Stimulated activated CD8-positive, alpha-beta memory T cell treated with anti-CD3 and anti-CD28 coated beads, Interleukin-7, amount 100 ng/mL, for 24 hours (primary cell): Measurements from ENCODE around the gene PRCD.

ENCODE experiments used
- DNase-seq: peaks from one replicate; pipeline ENCODE4 v3.0.0-alpha.2; 2020; ENCODE audit warnings: low read depth

PRCD gene

DNA sequence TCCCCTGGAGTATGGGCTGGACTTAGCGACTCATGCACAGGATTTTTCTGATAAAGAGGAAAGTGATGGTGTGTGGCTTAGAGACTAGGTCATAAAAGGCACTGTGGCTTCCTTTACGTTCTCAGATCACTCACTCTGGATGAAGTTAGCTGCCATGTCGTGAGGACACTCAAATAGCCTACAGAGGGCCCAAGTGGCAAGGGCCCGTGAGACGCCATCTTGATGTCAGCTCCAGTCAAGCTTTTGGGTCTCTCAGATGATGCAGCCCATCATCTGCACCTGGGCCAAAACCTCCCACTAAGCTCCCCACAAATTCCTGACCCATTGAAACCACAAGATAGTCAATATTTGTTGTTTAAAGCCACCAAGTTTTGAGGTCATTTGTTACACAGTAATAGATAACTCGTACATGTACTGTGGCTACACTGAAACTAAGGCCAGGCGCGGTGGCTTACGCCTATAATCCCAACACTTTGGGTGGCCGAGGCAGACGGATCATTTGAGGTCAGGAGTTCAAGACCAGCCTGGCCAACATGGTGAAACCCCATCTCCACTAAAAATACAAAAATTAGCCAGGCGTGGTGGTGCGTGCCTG lies 31.1 kb downstream of the PRCD start:
- no peak for DNase-seq

DNA sequence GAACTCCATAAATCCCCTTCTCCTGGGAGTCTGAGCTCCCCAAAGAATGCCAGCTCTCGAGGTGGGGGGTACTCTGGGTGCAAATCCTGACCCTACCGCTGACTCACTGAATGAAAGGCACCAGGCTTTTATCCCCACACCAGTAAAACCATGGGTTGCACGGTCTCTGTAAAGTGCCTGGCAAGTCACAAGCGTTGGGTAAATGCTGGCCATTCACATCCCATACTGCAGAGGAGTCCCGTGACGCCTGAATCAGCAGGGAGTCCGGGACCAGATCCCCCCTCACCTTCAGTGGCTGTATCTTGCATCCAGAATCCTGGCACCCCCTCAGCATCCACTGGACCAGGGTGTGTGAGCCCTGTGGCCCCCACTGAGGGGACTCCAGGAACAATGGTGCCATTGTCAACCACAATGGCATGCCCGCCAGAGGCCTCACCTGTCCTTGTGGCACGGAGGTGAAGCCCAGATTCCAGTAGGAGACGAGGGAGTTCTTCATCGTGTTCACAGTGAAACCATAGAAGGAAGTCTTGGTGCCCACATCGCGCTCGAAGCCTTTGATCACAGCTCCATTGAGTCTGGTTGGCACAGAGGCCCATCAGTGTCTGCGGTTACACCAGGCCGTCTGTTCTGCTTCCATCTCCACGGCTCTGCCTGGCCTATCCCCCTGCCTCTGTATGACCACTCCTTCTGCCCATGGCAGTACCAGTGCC lies 32.5 kb downstream of the PRCD start:
- no peak for DNase-seq

DNA sequence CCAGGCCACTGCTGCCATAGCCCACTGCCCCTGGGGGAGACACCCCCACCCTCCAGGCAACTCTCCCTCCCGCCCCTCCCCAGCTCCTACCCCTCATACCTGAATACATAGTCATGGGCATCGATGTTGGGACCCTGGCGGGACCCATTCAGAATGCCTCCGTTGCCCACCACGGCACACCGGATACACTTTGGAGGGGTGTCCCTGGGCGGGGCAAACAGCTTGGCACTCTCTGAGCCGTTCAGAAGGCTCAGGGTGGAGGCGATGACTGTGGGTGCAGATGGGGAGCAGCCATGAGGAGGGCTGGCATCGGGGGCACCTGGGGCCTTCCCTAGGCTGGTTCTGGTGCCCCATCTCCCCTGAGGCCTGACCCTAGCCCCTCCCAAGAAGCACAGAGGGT lies 33.3 kb downstream of the PRCD start:
- DNase-seq = no peak

DNA sequence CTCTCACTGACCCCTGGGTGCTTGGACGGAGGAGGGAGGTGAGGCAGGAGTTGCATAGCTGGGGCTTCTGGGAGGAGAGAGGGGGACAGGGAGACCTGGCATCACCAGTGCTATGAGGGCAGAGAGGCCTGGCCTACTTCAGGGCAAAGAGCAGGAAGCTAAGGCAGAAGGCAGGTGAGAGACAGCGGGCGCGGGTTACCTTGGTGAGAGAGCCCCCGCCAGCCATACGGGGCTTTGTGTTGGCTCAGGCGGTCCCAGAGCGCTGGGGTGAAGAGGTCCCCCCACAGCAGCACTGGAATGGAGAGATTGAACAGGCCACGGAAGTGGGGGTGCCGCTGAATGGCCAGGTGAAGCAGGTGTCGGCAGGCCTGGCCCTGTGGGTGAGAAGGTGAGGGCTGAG lies 34.3 kb downstream of the PRCD start:
- no peak for DNase-seq

DNA sequence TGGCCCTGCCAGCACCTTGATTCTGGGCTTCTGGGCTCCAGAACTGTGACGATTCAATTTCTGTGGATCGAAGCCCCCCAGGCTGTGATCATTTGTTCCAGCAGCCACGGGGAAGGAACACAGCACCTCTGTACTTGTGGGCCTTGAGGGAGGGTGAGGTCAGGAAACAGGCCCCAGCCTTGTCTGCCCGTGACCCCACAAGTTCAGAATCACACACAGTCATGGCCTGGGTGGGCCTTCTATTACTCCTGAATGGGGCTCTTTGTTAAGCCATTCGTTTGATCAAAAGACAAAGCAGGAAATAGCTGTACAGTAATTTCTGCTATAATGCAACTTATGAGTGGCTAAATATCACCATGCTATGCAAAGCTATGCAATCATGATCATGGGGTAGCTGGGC lies 35.7 kb downstream of the PRCD start:
- no peak for DNase-seq

DNA sequence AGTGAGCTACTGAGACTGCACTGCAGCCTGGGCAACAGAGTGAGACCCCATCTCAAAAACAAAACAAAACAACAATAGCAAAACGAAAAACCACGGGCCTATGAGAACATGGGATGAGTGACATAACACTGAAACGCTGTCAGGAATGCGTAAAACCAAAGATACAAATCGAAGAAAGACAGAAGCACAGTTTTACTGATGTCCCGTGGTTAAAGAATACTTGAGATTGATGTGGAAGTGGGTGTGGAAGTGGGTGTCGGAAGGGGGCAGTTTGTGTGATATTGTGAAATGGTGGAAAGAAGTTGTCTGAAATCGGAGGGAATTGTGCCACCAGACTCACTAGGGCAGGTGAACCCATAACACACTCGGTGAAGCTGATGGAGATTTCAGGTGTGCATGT lies 36.3 kb downstream of the PRCD start:
- DNase-seq = no peak

DNA sequence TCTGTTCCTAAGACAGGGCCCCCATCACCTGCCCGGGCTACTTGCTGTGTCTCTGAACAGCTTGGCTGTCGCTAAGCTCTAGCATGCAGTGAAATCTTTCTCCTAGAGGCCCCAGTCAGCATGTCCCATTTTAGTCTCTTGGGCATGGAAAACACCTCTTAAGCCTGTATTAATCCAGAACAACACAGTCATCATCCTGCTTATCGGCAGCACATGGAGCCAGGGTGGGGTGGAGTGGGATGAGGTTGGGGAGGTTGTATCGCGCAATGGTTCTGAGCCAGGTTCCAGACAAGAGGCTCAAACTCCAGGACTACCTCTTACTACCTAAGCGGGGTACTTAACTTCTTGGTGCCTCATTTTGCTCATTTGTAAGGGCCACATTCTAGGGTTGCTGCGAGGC lies 38.0 kb downstream of the PRCD start:
- DNase-seq = no peak

DNA sequence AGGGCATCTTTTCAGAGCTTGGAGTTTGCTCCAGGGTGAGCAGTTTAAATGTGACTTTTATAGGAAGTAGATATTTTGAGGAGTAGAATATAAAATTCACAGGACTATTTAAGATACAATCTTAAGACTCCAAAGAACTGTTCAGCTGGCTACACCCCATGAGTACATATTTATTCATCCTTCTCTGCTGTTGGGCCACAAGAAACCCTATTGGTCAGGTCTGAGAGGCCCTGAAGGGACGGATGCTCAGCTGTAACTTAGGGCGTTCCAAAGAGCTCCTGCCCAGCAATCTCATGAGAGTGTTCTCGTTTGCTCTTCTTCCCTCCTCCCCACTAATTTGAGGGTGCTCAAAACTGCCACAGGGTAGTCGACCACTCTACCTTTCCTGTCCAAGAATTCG lies 38.5 kb downstream of the PRCD start:
- DNase-seq = no peak

DNA sequence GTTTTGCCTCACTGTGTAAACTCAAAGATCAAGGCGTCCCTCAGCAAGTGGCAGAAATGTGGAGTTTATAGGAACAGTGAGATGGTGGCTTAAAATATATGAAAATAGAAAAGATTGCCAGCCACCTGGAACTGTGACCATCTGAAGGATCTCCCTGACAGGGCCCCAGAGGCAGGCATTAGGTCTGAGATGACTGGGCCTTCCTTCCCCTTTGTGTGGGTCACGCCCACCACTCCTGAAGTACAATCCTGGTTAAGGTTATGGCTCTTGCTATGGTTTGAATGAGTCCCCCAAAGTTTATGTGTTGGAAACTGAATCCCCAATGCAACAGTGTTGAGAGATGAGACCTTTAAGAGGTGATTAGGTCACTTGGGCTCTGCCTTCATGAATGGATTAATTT lies 39.4 kb downstream of the PRCD start:
- DNase-seq = no peak

DNA sequence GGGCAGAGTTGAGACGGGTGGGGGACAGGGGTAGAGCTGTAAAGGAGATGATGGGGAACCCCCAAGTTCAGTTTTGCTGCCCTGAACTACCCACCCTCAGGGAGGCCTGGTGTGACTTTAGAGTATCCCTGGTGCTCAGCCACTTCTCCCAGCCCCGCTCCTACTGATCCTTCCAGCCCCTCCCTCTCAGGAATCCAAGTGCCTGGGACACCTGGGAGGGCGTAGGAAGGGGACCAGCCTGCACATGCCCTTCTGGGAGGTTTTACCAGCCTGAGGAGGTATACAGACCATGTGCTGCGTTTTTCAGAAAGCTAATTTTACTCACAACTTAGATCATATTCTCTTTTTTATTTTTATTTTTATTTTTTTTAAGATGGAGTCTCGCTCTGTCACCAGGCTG lies 41.7 kb downstream of the PRCD start:
- no peak for DNase-seq

DNA sequence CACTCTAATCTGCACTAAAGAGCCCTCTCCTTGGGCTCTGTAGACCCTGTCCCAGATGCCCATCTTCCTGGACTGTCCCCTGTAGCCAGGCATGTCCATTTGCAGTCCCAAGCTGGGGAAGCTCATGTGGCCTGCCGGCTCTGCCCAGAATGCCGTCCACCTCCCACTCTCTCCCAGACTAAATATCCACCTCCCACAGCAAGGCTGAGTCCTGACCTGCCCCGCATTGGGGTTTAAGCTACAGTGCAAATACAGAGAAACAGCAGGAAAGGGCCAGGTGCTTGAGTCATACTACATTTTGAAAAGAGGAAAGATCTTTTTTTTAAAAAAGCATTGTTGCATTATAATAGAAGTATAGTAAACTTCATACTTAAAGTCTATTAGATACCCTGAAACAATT lies 42.8 kb downstream of the PRCD start:
- DNase-seq = no peak

DNA sequence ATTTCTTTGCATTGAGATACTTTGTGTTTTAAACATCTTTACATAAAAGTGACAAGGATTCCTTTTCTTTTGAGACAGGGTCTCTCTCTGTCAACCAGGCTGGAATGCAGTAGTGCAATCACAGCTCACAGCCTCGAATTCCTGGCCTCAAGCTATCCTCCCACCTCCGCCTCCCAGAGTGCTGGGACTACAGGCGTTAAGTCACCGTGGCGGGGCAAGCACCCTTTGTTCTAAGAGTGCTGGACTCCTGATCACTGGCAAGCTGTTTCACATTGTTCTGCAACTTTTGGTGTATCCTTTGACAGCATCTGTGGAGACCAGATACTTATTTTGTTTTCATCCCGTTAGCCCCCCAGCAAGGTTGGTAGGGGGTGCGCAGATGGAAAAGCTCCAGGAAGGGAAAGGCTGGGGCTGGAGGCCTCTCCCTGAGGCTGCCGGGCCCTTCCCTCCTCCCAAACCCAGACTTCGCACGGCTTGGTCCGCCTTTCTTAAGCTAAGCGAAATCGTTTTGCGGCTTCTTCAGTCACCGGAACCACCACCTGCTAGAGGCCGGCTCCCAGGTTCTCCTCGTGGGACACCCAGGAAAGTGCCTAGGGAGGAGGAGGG lies 44.7 kb downstream of the PRCD start:
- no peak for DNase-seq

DNA sequence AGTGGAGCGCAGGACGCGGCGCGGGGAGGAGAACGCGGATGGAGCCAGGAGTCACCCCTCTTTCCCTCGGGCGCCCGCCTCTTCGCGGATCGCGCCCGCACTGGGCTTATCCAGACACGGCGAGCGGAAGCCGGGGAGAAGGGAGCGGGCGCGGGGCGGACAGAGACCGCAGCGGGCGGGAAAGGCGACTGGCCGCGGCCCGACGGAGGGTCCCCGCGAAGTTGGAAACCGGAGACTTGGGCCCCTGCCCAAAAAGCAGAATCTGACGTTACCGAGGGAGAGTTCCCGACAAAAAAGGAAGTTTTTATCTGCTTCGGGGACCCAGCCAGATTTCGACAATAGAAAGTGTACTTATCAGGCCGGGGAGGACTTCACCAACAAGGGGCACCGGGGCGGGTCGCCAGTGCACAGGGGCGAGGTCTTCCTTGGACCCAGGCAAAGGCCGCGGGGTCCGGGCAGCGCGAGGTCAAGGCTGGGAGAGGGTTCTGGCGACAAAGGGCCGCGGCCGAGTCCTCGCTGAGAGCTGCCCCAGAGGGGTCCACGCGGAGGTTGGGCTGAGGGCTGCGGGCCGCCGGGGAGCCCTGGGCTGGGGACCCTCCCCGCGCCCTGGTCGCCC lies 45.3 kb downstream of the PRCD start:
- no peak for DNase-seq

DNA sequence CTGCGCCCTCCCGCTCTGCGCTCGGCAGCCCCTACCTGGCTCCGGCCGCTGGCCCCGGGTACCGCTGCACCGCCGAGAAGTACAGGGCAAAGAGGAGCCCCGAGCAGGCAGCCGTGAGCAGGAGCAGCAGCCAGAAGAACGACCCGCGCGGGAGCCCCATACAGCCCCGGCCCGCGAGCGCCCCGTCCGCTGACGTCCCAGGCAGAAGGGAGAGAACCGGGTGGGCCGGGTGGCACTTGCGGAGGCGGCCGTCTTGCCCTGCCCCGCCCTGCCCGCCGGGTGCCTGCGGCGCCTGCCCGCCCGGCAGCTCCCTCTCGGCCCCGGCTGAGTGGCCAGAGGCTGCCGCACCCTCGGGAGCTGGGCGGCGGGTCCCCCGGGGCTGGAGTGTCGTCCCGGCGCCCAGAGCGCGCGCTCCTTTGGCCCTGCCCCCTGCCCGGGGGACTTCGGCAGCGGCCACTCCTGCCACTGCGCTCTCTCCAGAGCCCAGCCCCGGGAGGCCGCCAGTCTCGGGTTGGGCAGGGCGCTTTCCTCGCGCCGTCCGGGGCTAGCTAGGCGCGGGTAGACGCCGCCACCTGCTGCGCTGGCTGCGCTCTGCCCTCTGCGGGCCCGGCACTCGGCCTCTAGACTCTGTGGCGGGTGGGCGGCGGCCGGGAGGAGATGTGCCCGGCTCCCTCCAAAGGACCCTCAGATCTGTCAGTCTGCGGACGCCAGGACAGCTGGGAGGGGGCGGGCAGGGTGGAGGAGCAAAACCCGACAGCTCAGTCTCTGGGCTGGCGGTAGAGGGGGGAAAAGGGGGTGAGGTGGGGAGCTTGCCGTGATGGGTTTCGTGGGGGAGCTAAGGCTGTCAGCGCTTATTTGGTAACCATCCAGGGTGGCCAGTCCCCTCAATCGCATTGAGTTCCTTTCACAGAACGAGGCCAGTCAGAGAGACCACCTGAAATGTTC lies 46.1 kb downstream of the PRCD start, which contains the start of gene ST6GALNAC2:
Gene ST6GALNAC2 (minus strand): TSS at position 212 of the 945 bp plus-strand sequence. CDS start 52 bp downstream, at position 160.
- no peak for DNase-seq

DNA sequence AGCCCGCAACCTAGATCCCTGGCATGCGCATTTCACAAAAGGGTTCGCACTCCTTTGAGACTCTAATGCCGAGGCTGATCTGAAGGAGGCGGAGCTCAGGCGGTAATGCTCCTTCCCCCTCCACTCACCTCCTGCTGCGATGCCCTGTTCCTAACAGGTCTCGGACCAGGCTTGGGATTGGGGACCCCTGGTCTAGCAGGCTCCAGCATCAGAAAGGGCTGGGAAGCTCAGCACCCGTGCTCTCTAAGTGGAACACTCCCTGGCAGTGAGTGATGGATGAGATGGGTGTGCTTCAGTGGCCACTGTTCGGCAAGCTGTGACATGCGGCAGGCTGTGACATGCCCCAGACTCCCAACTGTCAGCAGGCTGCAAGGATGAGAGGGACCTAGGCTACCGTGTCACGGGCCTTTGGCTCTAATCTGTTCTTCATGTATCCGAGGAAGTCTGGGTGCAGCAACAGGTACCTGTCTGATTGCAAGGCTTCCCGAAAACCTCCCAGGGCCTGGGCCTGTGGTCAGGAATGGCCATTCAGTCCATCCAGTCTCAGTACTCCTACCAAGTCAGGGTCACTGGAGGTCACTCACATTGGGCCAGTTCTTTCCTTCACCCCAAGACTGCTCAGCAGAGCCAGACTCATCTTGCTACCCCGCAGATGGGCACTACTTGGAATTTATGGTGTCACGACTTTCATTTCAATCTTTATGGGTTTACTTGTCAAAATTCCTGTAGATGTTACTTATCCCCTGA lies 47.1 kb downstream of the PRCD start:
- DNase-seq = no peak

DNA sequence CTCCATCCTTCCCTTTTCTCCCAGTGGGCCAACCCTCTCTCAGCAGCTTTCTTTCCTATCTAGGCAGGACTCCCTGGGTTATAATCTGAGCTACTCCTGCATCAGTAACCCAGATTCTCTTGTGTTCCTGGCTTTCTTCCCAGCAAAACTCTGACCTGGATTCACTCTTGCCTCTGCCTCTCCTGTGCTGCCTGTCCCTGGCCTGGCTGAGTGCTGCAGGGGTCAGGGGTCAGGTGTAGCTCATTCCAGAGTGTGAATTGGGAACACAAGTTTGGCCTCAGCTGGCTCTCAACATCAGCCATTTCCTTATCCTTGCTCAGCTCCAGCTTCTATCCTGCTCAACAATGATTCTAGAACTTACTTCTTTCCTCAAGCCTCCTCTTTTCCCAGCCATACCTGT lies 48.3 kb downstream of the PRCD start:
- no peak for DNase-seq

DNA sequence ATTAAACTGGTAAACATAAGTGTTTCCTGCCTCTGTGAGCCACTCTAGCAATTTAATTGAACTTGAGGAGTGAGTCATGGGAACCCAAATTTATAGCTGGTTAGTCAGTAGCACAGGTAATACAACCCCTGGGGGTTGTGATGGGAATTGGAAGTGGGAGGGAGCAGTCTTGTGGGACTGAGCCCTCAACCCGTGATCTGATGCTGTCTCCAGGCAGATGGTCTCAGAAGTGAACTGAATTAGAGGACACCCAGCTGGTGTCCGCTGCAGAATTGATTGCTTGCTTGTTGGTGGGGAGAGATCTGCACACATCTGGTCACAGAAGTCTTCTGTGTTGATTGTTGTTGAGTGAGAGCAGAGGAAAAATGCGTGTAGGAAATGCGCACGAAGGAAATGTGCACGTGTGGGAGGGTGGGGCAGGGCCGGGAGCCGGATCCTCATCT lies 53.6 kb downstream of the PRCD start:
- DNase-seq = no peak

DNA sequence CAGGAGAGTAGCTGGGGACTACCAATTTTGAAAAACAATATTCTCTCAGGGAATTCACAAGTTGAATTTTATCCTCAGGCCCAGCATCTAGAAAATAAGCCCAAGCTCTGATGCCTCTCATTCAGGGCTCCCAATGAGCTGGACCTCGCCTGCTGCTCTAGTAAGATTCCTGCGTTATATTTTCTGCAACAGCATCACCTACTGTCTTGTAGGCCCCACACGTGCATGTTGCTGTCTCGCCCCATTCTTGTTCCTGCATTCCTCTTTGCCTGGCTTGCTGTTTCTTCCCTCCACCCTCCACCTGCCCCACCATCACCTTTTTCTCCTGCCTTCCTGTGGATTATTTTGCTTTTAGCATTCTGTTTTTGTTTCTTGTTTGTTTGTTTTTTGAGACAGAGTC lies 54.1 kb downstream of the PRCD start:
- DNase-seq = no peak

DNA sequence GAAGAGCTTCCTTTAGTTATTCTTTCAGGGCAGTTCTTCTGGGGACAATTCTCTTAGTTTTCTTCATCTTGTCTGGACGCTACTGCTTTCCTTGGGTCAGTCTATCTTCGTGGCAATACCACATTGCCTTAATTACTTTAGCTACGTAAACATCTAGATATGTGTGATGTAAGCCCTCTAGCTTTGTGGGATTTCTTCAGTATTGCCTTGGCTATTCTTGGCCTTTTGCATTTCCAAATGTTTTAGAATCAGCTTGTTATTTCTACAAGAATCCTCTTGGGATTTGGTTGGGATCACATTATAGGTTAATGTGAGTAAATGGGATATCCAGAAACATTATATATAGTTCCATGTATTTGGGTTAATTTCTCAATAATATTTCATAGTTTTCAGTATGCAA lies 54.8 kb downstream of the PRCD start:
- no peak for DNase-seq
